Glutamatergic neuron (in vitro differentiated cells): ENCODE results near the gene LDLRAD2. TPM values are rescaled to one million over a fixed set of nuclear protein-coding genes. Genes with fewer than 3 reads are reported as not detected.

Experiments
- DNase-seq: peaks from one replicate; pipeline ENCODE4 v3.0.0; 2022
- H3K27ac Mint-ChIP-seq: one replicate; pipeline ENCODE4 v1.8.0; 2020; ENCODE audit warnings: mild to moderate bottlenecking, mixed read lengths, inconsistent platforms; ENCODE audit not compliant: unreplicated experiment
- H3K27me3 Mint-ChIP-seq: one replicate; pipeline ENCODE4 v1.8.0; 2020; ENCODE audit warnings: mild to moderate bottlenecking, moderate library complexity, mixed read lengths, inconsistent platforms; ENCODE audit not compliant: unreplicated experiment
- H3K36me3 Mint-ChIP-seq: one replicate; pipeline ENCODE4 v1.8.0; 2020; ENCODE audit warnings: mild to moderate bottlenecking, mixed read lengths, inconsistent platforms; ENCODE audit not compliant: unreplicated experiment
- H3K4me1 Mint-ChIP-seq: one replicate; pipeline ENCODE4 v1.8.0; 2020; ENCODE audit warnings: mild to moderate bottlenecking, low read depth, mixed read lengths, inconsistent platforms; ENCODE audit not compliant: unreplicated experiment
- H3K4me3 Mint-ChIP-seq: one replicate; pipeline ENCODE4 v1.8.0; 2020; ENCODE audit warnings: mild to moderate bottlenecking, mixed read lengths, inconsistent platforms; ENCODE audit not compliant: unreplicated experiment
- H3K9me3 Mint-ChIP-seq: one replicate; pipeline ENCODE4 v1.8.0; 2020; ENCODE audit warnings: mild to moderate bottlenecking, moderate library complexity, mixed read lengths, inconsistent platforms; ENCODE audit not compliant: unreplicated experiment
- CTCF ChIP-seq: fragments of 200-600 bp; sonication (generic); IDR thresholded peaks from one replicate; pipeline ENCODE4 v1.5.0; 2021; ENCODE audit not compliant: partially characterized antibody, unreplicated experiment
- total RNA-seq: library from RNA; stranded (reverse); fragmentation: NEBNext Ultra II Directional; extraction: Animal tissue kit (Norgen Biotek cat#: 25700); gene quantifications from one replicate; pipeline ENCODE4 v1.2.1, GENCODE V29; 2021; ENCODE audit not compliant: unreplicated experiment

Gene LDLRAD2
- total RNA-seq, 1 donor from 2014 or later = not detected

GRCh38 chr1:21804536-21804935, 7.5 kb upstream of the LDLRAD2 start:
- TF ChIP-seq CTCF = no peak
- Mint-ChIP-seq H3K9me3 (no peaks in the 10 kb centered on the region), H3K4me3 (no peak overlapping the region), H3K4me1 (no peaks in the 10 kb centered on the region), H3K27ac (no peak overlapping the region), H3K36me3 (peaks cover 3% of the 10 kb centered on the region), H3K27me3 (no peaks in the 10 kb centered on the region)
- DNase-seq = no peak

- no peak for TF ChIP-seq CTCF
- H3K36me3 Mint-ChIP-seq = no peaks in the 10 kb centered on the region
- peaks cover 7% of the 10 kb centered on the region for H3K27me3 Mint-ChIP-seq
- no peak for DNase-seq
- no peaks in the 10 kb centered on the region for H3K4me1 Mint-ChIP-seq
- H3K27ac Mint-ChIP-seq = no peak overlapping the region
- H3K4me3 Mint-ChIP-seq = no peak overlapping the region
- H3K9me3 Mint-ChIP-seq = no peaks in the 10 kb centered on the region
These were observed 1.5 kb downstream of the LDLRAD2 start for GRCh38 chr1:21813542-21813941.

- Mint-ChIP-seq H3K4me1 (no peaks in the 10 kb centered on the region), H3K4me3 (peak overlapping the region; percentile 30), H3K27me3 (peaks cover 7% of the 10 kb centered on the region), H3K27ac (no peak overlapping the region), H3K36me3 (no peaks in the 10 kb centered on the region), H3K9me3 (no peaks in the 10 kb centered on the region)
- TF ChIP-seq CTCF = peak; percentile 97
- peak; percentile 68 for DNase-seq
These were observed 2.3 kb downstream of the LDLRAD2 start for GRCh38 chr1:21814241-21814918.

- no peak for DNase-seq
- H3K27me3 Mint-ChIP-seq = peaks cover 7% of the 10 kb centered on the region
- no peak for TF ChIP-seq CTCF
- no peaks in the 10 kb centered on the region for H3K36me3 Mint-ChIP-seq
- no peak overlapping the region for H3K27ac Mint-ChIP-seq
- H3K9me3 Mint-ChIP-seq = no peaks in the 10 kb centered on the region
- H3K4me3 Mint-ChIP-seq = peak overlapping the region; percentile 55
- no peaks in the 10 kb centered on the region for H3K4me1 Mint-ChIP-seq
These were observed 3.0 kb downstream of the LDLRAD2 start for GRCh38 chr1:21814981-21815582.

GRCh38 chr1:21815724-21816321, 3.8 kb downstream of the LDLRAD2 start:
- Mint-ChIP-seq H3K27ac (no peak overlapping the region), H3K4me1 (no peaks in the 10 kb centered on the region), H3K9me3 (no peaks in the 10 kb centered on the region), H3K27me3 (peaks cover 7% of the 10 kb centered on the region), H3K36me3 (no peaks in the 10 kb centered on the region), H3K4me3 (no peak overlapping the region)
- TF ChIP-seq CTCF = no peak
- DNase-seq = no peak
